Thyroid gland (tissue), 4 donors: ENCODE results near the gene MYO9B. TPM values are rescaled to one million over a fixed set of nuclear protein-coding genes. Genes with fewer than 3 reads are reported as not detected.

Experiments
- DNase-seq, 2 donors: peaks; one replicate each; pipeline ENCODE4 v3.0.0-alpha.2; 2019
- H3K27ac ChIP-seq, 3 donors: fragments of 200-600 bp; sonication (generic); 1 replicate in 2 of 3; 2 replicates in 1 of 3; pipeline ENCODE4 v1.5.1; 2016 to 2019; ENCODE audit warnings: mild to moderate bottlenecking in 1 of 3, moderate library complexity in 1 of 3
- H3K27me3 ChIP-seq: fragments of 200-600 bp; sonication (generic); one replicate; pipeline ENCODE4 v1.5.1; 2019
- H3K36me3 ChIP-seq, 2 donors: fragments of 200-600 bp; sonication (generic); one replicate each; pipeline ENCODE4 v1.5.1; 2016 to 2019
- H3K4me1 ChIP-seq, 2 donors: fragments of 200-600 bp; sonication (generic); one replicate each; pipeline ENCODE4 v1.5.1; 2017 to 2019
- H3K4me3 ChIP-seq, 3 donors: fragments of 200-600 bp; sonication (generic); replicated peaks in 1 of 3; 1 replicate in 2 of 3; 2 replicates in 1 of 3; pipeline ENCODE4 v1.5.1; 2016; ENCODE audit warnings: mild to moderate bottlenecking in 1 of 3
- H3K9me3 ChIP-seq: fragments of 200-600 bp; sonication (generic); one replicate; pipeline ENCODE4 v1.5.1; 2017
- CTCF ChIP-seq, 6 experiments: fragments of 200-600 bp in 3 of 6; fragments of 450-650 bp in 3 of 6; sonication (generic) in 3 of 6; IDR thresholded peaks; one replicate each; pipeline ENCODE4 v1.5.1; 2016 to 2019; ENCODE audit warnings: antibody characterized with exemption in 6 of 6, mild to moderate bottlenecking in 2 of 6, inconsistent platforms in 1 of 6, moderate library complexity in 1 of 6
- POLR2A ChIP-seq, 2 donors: fragments of 450-650 bp; IDR thresholded peaks; one replicate each; pipeline ENCODE4 v1.6.1; 2017; ENCODE audit warnings: antibody characterized with exemption in 2 of 2, mild to moderate bottlenecking in 2 of 2, moderate library complexity in 1 of 2
- WGBS, 2 donors: methylation state at CpG; one replicate each; pipeline ENCODE4 v1.1.5; 2017; 5-methylcytosine and 5-hydroxymethylcytosine counted together
- intact Hi-C: fragments of 100-400 bp; cut with DNase I; formaldehyde crosslinking; loops from one replicate; pipeline ENCODE4 v1.15.1; 2023
- total RNA-seq, 4 donors: library from RNA; depleted of rRNA; stranded (reverse); fragments of >200 nt; gene quantifications; one replicate each; pipeline ENCODE4 v1.2.3, GENCODE V29; 2016

The MYO9B gene
- total RNA-seq, 4 donors from 2014 or later: 33.7 to 52.9 (median 44.6) TPM

GRCh38 chr19:17209126-17210036, 133.8 kb downstream of the MYO9B start:
- peaks cover 0 to 1% of the 10 kb centered on the region in 2 donors for H3K4me1 ChIP-seq
- intact Hi-C loops: loop anchor here (10.0 kb wide), 2 partner anchors 55 to 135 kb away; partner anchors contain the start of genes BABAM1, HAUS8, MYO9B and USHBP1
- no peak for DNase-seq
- H3K9me3 ChIP-seq: no peaks in the 10 kb centered on the region
- H3K4me3 ChIP-seq: no peak overlapping the region
- H3K27me3 ChIP-seq: no peaks in the 10 kb centered on the region
- TF ChIP-seq CTCF (IDR thresholded peaks at IDR 0.05) (no peak), POLR2A (IDR thresholded peaks at IDR 0.05) (no peak)
- peaks cover 7 to 11% of the 10 kb centered on the region in 2 donors for H3K36me3 ChIP-seq
- no peak overlapping the region for H3K27ac ChIP-seq
- 72 to 83% methylated on average over 21 to 24 of the region's 28 CpGs for WGBS, 2 donors

GRCh38 chr19:17210296-17210695, 134.7 kb downstream of the MYO9B start:
- H3K27me3 ChIP-seq: no peaks in the 10 kb centered on the region
- no peak for DNase-seq
- H3K9me3 ChIP-seq: no peaks in the 10 kb centered on the region
- TF ChIP-seq POLR2A (IDR thresholded peaks at IDR 0.05) (no peak), CTCF (IDR thresholded peaks at IDR 0.05) (no peak)
- WGBS, 2 donors: 85 to 95% methylated on average over 10 to 11 of the region's 14 CpGs
- intact Hi-C loops: loop anchor here (10.0 kb wide), 2 partner anchors 55 to 135 kb away; partner anchors contain the start of genes BABAM1, HAUS8, MYO9B and USHBP1
- H3K4me1 ChIP-seq: peaks cover 3 to 6% of the 10 kb centered on the region in 2 donors
- H3K4me3 ChIP-seq: no peak overlapping the region
- peaks cover 7 to 11% of the 10 kb centered on the region in 2 donors for H3K36me3 ChIP-seq
- H3K27ac ChIP-seq: no peak overlapping the region

- DNase-seq: no peak
- no peaks in the 10 kb centered on the region for H3K27me3 ChIP-seq
- H3K27ac ChIP-seq: no peak overlapping the region
- H3K9me3 ChIP-seq: no peaks in the 10 kb centered on the region
- intact Hi-C loops: loop anchor here (10.0 kb wide), 2 partner anchors 53 to 137 kb away; partner anchors contain the start of genes BABAM1, HAUS8, MYO9B and USHBP1
- peaks cover 8 to 12% of the 10 kb centered on the region in 2 donors for H3K4me1 ChIP-seq
- no peak for TF ChIP-seq CTCF (IDR thresholded peaks at IDR 0.05)
- H3K4me3 ChIP-seq: no peak overlapping the region
- 93 to 94% methylated on average over 27 to 42 of the region's 58 CpGs for WGBS, 2 donors
- peaks cover 7 to 11% of the 10 kb centered on the region in 2 donors for H3K36me3 ChIP-seq
Measured at GRCh38 chr19:17211547-17212446, 136.2 kb downstream of the MYO9B start.

GRCh38 chr19:17213334-17213733, 137.8 kb downstream of the MYO9B start:
- peaks cover 12 to 21% of the 10 kb centered on the region in 2 donors for H3K36me3 ChIP-seq
- intact Hi-C loops: loop anchor here (10.0 kb wide), 2 partner anchors 51 to 139 kb away; partner anchors contain the start of genes BABAM1, HAUS8, MYO9B and USHBP1
- DNase-seq: no peak

More at GRCh38 chr19:17213334-17213733, 137.8 kb downstream of the MYO9B start:
- 90 to 94% methylated on average over 3 to 5 of the region's 5 CpGs for WGBS, 2 donors
- Histone ChIP-seq H3K27me3 (no peaks in the 10 kb centered on the region), H3K27ac (no peak overlapping the region), H3K9me3 (no peaks in the 10 kb centered on the region), H3K4me1 (peaks cover 8 to 12% of the 10 kb centered on the region in 2 donors), H3K4me3 (no peak overlapping the region)
- TF ChIP-seq CTCF (IDR thresholded peaks at IDR 0.05) (no peak), POLR2A (IDR thresholded peaks at IDR 0.05) (no peak)
